GM19035 (cell line): ENCODE data around the gene CHCHD6.
"Not testable (repeated sequence)": the region's sequence is repeated elsewhere in the genome, so short reads cannot be mapped to it uniquely, and the experiment has no call there.

Source experiments
- ATAC-seq: cut with Tn5 transposase; IDR thresholded peaks from one replicate; pipeline ENCODE4 v1.9.1; 2021; ENCODE audit not compliant: unreplicated experiment

Gene CHCHD6

GRCh38 chr3:126765187-126766069 lies 61.4 kb downstream of the CHCHD6 start:
- no peak for ATAC-seq

- no peak for ATAC-seq
Observed at GRCh38 chr3:126766653-126767052, 62.6 kb downstream of the CHCHD6 start.

- no peak for ATAC-seq
Observed at GRCh38 chr3:126768903-126769302, 64.9 kb downstream of the CHCHD6 start.

GRCh38 chr3:126770096-126770495 lies 66.1 kb downstream of the CHCHD6 start:
- no peak for ATAC-seq

- ATAC-seq: no peak
Observed at GRCh38 chr3:126773167-126773566, 69.1 kb downstream of the CHCHD6 start.

GRCh38 chr3:126773783-126774182 lies 69.7 kb downstream of the CHCHD6 start:
- ATAC-seq: no peak

- no peak for ATAC-seq
Observed at GRCh38 chr3:126777366-126777765, 73.3 kb downstream of the CHCHD6 start.

- no peak for ATAC-seq
Observed at GRCh38 chr3:126780666-126781065, 76.6 kb downstream of the CHCHD6 start.

- ATAC-seq: no peak
Observed at GRCh38 chr3:126781406-126781805, 77.4 kb downstream of the CHCHD6 start.

- no peak for ATAC-seq
Observed at GRCh38 chr3:126781889-126782491, 78.0 kb downstream of the CHCHD6 start.

GRCh38 chr3:126782536-126782935 lies 78.5 kb downstream of the CHCHD6 start:
- no peak for ATAC-seq

GRCh38 chr3:126784254-126784653 lies 80.2 kb downstream of the CHCHD6 start:
- no peak for ATAC-seq

GRCh38 chr3:126791320-126791719 lies 87.3 kb downstream of the CHCHD6 start:
- ATAC-seq: not testable (repeated sequence)

GRCh38 chr3:126792998-126793397 lies 89.0 kb downstream of the CHCHD6 start:
- no peak for ATAC-seq

- no peak for ATAC-seq
Observed at GRCh38 chr3:126797563-126797962, 93.5 kb downstream of the CHCHD6 start.

- ATAC-seq: no peak
Observed at GRCh38 chr3:126798521-126798920, 94.5 kb downstream of the CHCHD6 start.

GRCh38 chr3:126799099-126799498 lies 95.1 kb downstream of the CHCHD6 start:
- ATAC-seq: no peak

GRCh38 chr3:126801312-126801711 lies 97.3 kb downstream of the CHCHD6 start:
- not testable (repeated sequence) for ATAC-seq

- ATAC-seq: no peak
Observed at GRCh38 chr3:126807795-126808194, 103.8 kb downstream of the CHCHD6 start.

- no peak for ATAC-seq
Observed at GRCh38 chr3:126811530-126811929, 107.5 kb downstream of the CHCHD6 start.

- ATAC-seq: no peak
Observed at GRCh38 chr3:126816298-126816697, 112.3 kb downstream of the CHCHD6 start.

- ATAC-seq: no peak
Observed at GRCh38 chr3:126816986-126817777, 113.1 kb downstream of the CHCHD6 start.
